IMR-90 (cell line): Measurements from ENCODE around the gene TRAIP. TPM values are rescaled to one million over a fixed set of nuclear protein-coding genes. Genes with fewer than 3 reads are reported as not detected.

Source experiments
- ATAC-seq: fragments of 200-7000 bp; cut with Tn5 transposase; 2 replicates; pipeline ENCODE4 v1.9.1; 2020; ENCODE audit warnings: low read depth, mild to moderate bottlenecking, moderate library complexity
- BruUV-seq: library from RNA; stranded (reverse); fragments of 400-500 nt; replicated peaks from 2 replicates; lab custom pipeline; 2021; lab: Mats Ljungman, UMichigan
- CTCF ChIA-PET: fragments of 300-600 bp; formaldehyde crosslinking; extraction: SDS; loops from one replicate; lab custom pipeline; 2021; ENCODE audit warnings: antibody characterized with exemption; lab: Yijun Ruan, JAX
- POLR2A ChIA-PET: fragments of 300-600 bp; sonication (Branson Sonifier 250); formaldehyde crosslinking; loops from one replicate; lab custom pipeline; 2022; ENCODE audit warnings: antibody characterized with exemption; ENCODE audit not compliant: unreplicated experiment; lab: Charles Lee
- DNase-seq: peaks from one replicate; pipeline ENCODE4 v3.0.0; 2013
- H2AFZ ChIP-seq: replicated peaks from 2 replicates; pipeline ENCODE3; 2013; ENCODE audit warnings: low read length, mild to moderate bottlenecking; ENCODE audit not compliant: poor library complexity
- H2AK5ac ChIP-seq: 2 replicates; pipeline ENCODE4 v1.6.1; 2013; ENCODE audit warnings: low read depth, low read length, inconsistent platforms
- H2AK9ac ChIP-seq: replicated peaks from 2 replicates; pipeline ENCODE3; 2013; ENCODE audit warnings: mild to moderate bottlenecking, low read depth, low read length, moderate library complexity; ENCODE audit not compliant: poor library complexity
- H2BK120ac ChIP-seq: 2 replicates; pipeline ENCODE4 v1.6.1; 2013; ENCODE audit warnings: low read depth, low read length, inconsistent platforms
- H2BK15ac ChIP-seq: 3 replicates; pipeline ENCODE4 v1.6.1; 2013; ENCODE audit warnings: low read depth, low read length, inconsistent platforms
- H2BK20ac ChIP-seq: 2 replicates; pipeline ENCODE4 v1.6.1; 2013; ENCODE audit warnings: low read depth, mild to moderate bottlenecking, inconsistent platforms, low read length, moderate library complexity
- H2BK5ac ChIP-seq: 2 replicates; pipeline ENCODE4 v1.6.1; 2013; ENCODE audit warnings: mild to moderate bottlenecking, low read depth, low read length, inconsistent platforms; ENCODE audit not compliant: poor library complexity, severe bottlenecking
- H3K14ac ChIP-seq: replicated peaks from 2 replicates; pipeline ENCODE4 v1.6.1; 2013; ENCODE audit warnings: low read depth, low read length, inconsistent platforms
- H3K18ac ChIP-seq: 2 replicates; pipeline ENCODE4 v1.6.1; 2013; ENCODE audit warnings: low read depth, low read length, control low read depth
- H3K23ac ChIP-seq: 2 replicates; pipeline ENCODE4 v1.6.1; 2013; ENCODE audit warnings: low read depth, low read length, inconsistent platforms
- H3K27ac ChIP-seq: 2 replicates; pipeline ENCODE4 v1.5.1; 2013; ENCODE audit warnings: mild to moderate bottlenecking, control low read depth, low read length; ENCODE audit not compliant: insufficient read depth
- H3K27me3 ChIP-seq: 2 replicates; pipeline ENCODE4 v1.6.1; 2013; ENCODE audit warnings: low read length; ENCODE audit not compliant: control insufficient read depth, insufficient read depth
- H3K36me3 ChIP-seq: 2 replicates; pipeline ENCODE4 v1.6.1; 2013; ENCODE audit warnings: low read length, mixed read lengths; ENCODE audit not compliant: control insufficient read depth, insufficient read depth
- H3K4ac ChIP-seq: 2 replicates; pipeline ENCODE4 v1.6.1; 2013; ENCODE audit warnings: low read depth, low read length, inconsistent platforms
- H3K4me1 ChIP-seq: 2 replicates; pipeline ENCODE4 v1.6.1; 2013; ENCODE audit warnings: low read length, mixed read lengths; ENCODE audit not compliant: control insufficient read depth, insufficient read depth
- H3K4me2 ChIP-seq: 2 replicates; pipeline ENCODE4 v1.6.1; 2013; ENCODE audit warnings: low read depth, mild to moderate bottlenecking, control low read depth, low read length, moderate library complexity
- H3K4me3 ChIP-seq: 2 replicates; pipeline ENCODE4 v1.5.1; 2013; ENCODE audit warnings: low read depth, mild to moderate bottlenecking, control low read depth, low read length, moderate library complexity; ENCODE audit not compliant: insufficient read depth
- H3K56ac ChIP-seq: 2 replicates; pipeline ENCODE4 v1.6.1; 2013; ENCODE audit warnings: low read length, inconsistent platforms; ENCODE audit not compliant: insufficient read depth; ENCODE audit errors: extremely low read depth
- H3K79me1 ChIP-seq, 2 experiments: 2 replicates each; pipeline ENCODE4 v1.6.1; 2013; ENCODE audit warnings: low read length in 2 of 2, inconsistent platforms in 1 of 2, low read depth in 1 of 2
- H3K9ac ChIP-seq: 2 replicates; pipeline ENCODE4 v1.6.1; 2013; ENCODE audit warnings: low read depth, low read length, control low read depth
- H3K9me1 ChIP-seq: 2 replicates; pipeline ENCODE4 v1.6.1; 2013; ENCODE audit warnings: low read length, inconsistent platforms; ENCODE audit not compliant: insufficient read depth
- H3K9me3 ChIP-seq: 2 replicates; pipeline ENCODE4 v1.6.1; 2013; ENCODE audit warnings: low read length; ENCODE audit not compliant: control insufficient read depth, insufficient read depth
- H4K20me1 ChIP-seq: 2 replicates; pipeline ENCODE4 v1.6.1; 2013; ENCODE audit warnings: low read length, inconsistent platforms; ENCODE audit not compliant: insufficient read depth
- H4K5ac ChIP-seq: 2 replicates; pipeline ENCODE4 v1.6.1; 2013; ENCODE audit warnings: mild to moderate bottlenecking, low read depth, low read length, control low read depth
- H4K8ac ChIP-seq, 2 experiments: 2 replicates each; pipeline ENCODE4 v1.6.1; 2013; ENCODE audit warnings: low read depth in 2 of 2, low read length in 2 of 2, control low read depth in 1 of 2, inconsistent platforms in 1 of 2
- H4K91ac ChIP-seq: 2 replicates; pipeline ENCODE4 v1.6.1; 2013; ENCODE audit warnings: low read depth, low read length, inconsistent platforms; ENCODE audit not compliant: insufficient read depth
- ELK1 ChIP-seq: fragments of 150-350 bp; IDR thresholded peaks from 2 replicates; pipeline ENCODE4 v1.6.1; 2016; ENCODE audit warnings: low read depth, mild to moderate bottlenecking, low read length, moderate library complexity, borderline replicate concordance
- USF2 ChIP-seq: fragments of 150-350 bp; IDR thresholded peaks from 2 replicates; pipeline ENCODE4 v1.6.1; 2017; ENCODE audit warnings: mild to moderate bottlenecking, antibody characterized with exemption, low read length, low read depth
- WGBS, 2 experiments: methylation state at CpG; one replicate each; pipeline versions ENCODE4 v1.1.5 to v1.1.7; 2013; ENCODE audit warnings: missing lambda C conversion rate in 2 of 2; ENCODE audit not compliant: insufficient read length in 1 of 2; ENCODE audit errors: extremely low coverage in 2 of 2; 5-methylcytosine and 5-hydroxymethylcytosine counted together
- dilution Hi-C: fragments of 300-500 bp; cut with HindIII; formaldehyde crosslinking; loops from one replicate; pipeline ENCODE4 v1.14.3; 2018; ENCODE audit warnings: low sequenced_read_pairs; ENCODE audit not compliant: unreplicated experiment
- in situ Hi-C: fragments of 300-500 bp; cut with MboI; formaldehyde crosslinking; loops from 3 replicates; pipeline ENCODE4 v1.14.3; 2019; ENCODE audit warnings: low sequenced_read_pairs, inconsistent platforms, mixed read lengths
- intact Hi-C: fragments of 100-400 bp; cut with micrococcal nuclease; formaldehyde crosslinking; loops from 2 replicates; pipeline ENCODE4 v1.10.0; 2022
- polyA plus RNA-seq, 3 experiments: library from polyadenylated mRNA; depleted of rRNA; stranded (reverse); fragments of >200 nt; gene quantifications; 2 replicates each; pipeline ENCODE4 v1.2.3, GENCODE V29; 2012; ENCODE audit warnings: low replicate concordance in 1 of 3
- total RNA-seq: library from RNA; depleted of rRNA; stranded (reverse); fragments of >200 nt; gene quantifications from 2 replicates; pipeline ENCODE4 v1.2.3, GENCODE V29; 2012

The TRAIP gene
- total and polyA plus RNA-seq, 2 of the 4 experiments (the other 2 are of a cell fraction) = 6.3 to 9.2 TPM

GRCh38 chr3:49787182-49787464, 69.2 kb downstream of the TRAIP start:
- H2AK9ac ChIP-seq = peak overlapping the region; percentile 85
- H4K20me1 ChIP-seq = peaks cover 10% of the 10 kb centered on the region; the same call in 1 of the 2 replicates
- peak overlapping the region; percentile 89 for H2AFZ ChIP-seq
- H2AK5ac ChIP-seq = peak overlapping the region; percentile 84
- H3K79me1 ChIP-seq = peaks cover 4 to 40% of the 10 kb centered on the region in 2 experiments
- H4K8ac ChIP-seq = peak overlapping the region; percentile 92 to 99
- H2BK5ac ChIP-seq = peak overlapping the region; percentile 61
- peaks cover 8% of the 10 kb centered on the region for H3K36me3 ChIP-seq
- TF ChIP-seq USF2 (no peak), ELK1 (no peak)
- H3K9ac ChIP-seq = peak overlapping the region; percentile 76
- peak overlapping the region; percentile 8; the same call in 1 of the 2 replicates for H3K23ac ChIP-seq
- ATAC-seq = no peak
- BruUV-seq = no TSS peak
- peak overlapping the region; percentile 85 for H3K4ac ChIP-seq
- H4K5ac ChIP-seq = peak overlapping the region; percentile 92
- CTCF ChIA-PET = no interaction called here
- peak overlapping the region; percentile 88; the same call in 1 of the 2 replicates for H4K91ac ChIP-seq
- intact Hi-C loops = no loop called here
- no peaks in the 10 kb centered on the region for H3K9me3 ChIP-seq
- DNase-seq = no peak
- dilution Hi-C loops = no loop called here
- peaks cover 5% of the 10 kb centered on the region for H3K9me1 ChIP-seq
- no peak overlapping the region for H3K4me3 ChIP-seq
- no peak overlapping the region for H2BK120ac ChIP-seq
- H3K14ac ChIP-seq = peak overlapping the region; percentile 73; the same call in 1 of the 2 replicates
- H2BK15ac ChIP-seq = no peak overlapping the region
- 0 out of 2 replicates have a peak overlapping the region, but pooled peaks have one; percentile 20 for H2BK20ac ChIP-seq
- peak overlapping the region; percentile 85 for H3K27ac ChIP-seq
- in situ Hi-C loops = no loop called here
- 100% methylated on average over 1 of the region's 3 CpGs; no CpG with 5 or more reads in 1 of the 2 experiments for WGBS, 2 experiments
- H3K27me3 ChIP-seq = peaks cover under 1% of the 10 kb centered on the region; the same call in 1 of the 2 replicates
- POLR2A ChIA-PET = no interaction called here
- H3K56ac ChIP-seq = no peak overlapping the region
- H3K4me1 ChIP-seq = peaks cover 7% of the 10 kb centered on the region
- H3K18ac ChIP-seq = no peak overlapping the region
- peak overlapping the region; percentile 79 for H3K4me2 ChIP-seq
